Measurements from ENCODE around the gene FSD1.

FSD1 gene

DNA sequence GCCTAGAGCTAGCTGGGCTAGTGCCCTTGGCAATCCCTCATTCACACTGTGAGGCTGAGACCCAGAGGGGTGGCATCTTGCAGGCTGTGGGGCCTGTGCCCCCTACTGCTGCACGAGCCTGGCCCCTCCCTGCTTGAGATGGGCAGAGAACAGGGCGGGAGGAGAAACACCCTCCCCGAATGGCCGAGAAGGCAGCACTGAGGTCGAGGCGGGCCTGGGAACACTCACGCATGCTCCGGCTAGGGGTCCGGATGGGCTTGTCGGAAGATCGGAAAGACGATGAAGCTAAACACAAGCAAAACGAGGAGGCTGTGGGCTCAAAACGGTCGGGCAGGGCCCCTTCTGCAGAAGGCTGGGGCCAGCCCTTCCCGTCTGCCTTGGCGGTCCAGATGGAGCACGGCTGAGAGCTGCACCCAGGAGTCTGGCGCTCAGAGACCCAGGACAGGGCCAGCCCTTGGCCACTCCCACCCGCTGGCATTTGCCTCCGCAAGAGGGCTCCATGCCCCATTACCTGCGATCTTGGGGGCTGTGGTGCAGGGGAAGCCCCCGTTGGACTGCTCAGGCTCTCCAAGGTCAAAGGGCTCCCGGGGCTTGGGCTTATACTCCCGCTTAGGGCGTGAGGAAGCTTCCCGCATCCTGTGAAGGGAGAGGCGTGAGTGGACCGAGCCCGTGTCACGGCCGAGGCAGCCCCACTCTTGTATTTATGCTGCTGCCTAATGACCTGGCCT is 57.9 kb downstream of the FSD1 start:
- DNase-seq (ENCODE audit: low read depth in 2 of 2, low spot score in 1 of 2), result no peak

DNA sequence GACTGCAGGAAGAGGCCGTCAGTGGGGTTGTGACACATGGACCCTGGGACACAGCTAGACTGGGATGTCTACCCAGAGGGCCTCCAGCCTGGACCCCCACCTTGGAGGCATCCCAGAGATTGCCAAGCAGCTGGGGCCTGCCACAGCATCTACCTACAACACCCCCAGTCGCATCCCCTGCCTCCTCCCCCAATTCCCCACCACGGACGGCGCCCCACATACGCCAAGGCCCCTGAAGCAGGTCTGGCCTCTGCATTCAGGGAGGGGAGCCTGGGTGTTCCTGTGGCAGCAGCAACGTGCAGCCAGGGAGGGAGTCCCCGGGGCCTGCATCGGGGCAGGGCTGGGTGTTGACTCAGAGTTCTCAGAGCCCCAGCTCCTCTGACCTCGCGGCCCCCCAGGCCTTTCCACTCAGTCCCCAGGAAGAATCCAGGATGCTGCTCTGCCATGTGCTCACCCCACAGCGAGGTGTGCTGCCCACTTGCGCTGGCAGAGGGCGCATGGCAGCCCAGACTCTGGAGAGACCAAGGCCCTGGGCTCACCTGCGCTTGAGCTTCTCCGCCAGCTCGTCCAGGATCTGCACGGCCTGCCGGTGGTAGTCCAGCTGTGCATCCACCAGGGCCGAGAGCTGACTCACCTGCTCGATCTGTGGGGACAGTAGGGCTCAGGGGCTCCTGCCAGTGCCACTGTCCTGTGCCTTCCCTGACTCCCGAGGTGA is 58.6 kb downstream of the FSD1 start:
- DNase-seq (ENCODE audit: low read depth in 2 of 2, low spot score in 1 of 2), result no peak

DNA sequence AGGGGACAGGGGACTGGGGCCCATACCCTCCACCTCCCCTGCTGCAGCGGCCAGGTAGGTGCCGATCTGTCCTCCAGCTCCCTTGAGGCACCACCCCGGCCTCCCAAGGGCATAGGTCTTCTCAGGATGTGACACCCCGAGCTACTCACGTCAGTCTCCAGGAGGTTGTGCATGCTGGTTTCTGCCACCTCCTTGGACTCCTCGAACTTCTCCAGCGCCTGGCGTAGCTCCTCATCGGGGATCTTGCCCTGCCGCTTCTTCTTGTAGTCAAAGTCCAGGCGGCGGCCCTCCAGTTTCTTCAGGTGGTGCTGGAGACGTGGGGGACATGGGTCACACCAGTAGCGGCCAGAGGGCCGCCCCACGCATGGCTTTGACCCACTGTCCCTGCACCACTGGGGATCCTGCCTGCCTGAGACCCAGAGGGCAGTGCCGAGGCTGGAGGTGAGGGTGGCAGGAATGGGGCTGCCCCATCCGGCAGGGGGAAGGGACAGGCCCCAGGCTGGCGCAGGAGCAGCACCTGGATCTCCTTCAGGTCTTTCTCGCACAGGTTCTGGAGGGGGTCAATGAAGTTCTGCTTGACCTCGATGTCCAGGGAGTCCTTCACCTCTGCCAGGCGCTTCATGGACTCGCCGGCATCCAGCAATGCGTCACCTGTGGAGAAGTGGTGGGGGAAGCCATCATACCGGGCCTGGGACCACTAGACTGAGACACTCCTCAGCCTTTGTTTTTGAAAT is 59.3 kb downstream of the FSD1 start:
- no peak for DNase-seq (ENCODE audit: low read depth in 2 of 2, low spot score in 1 of 2)

GRCh38 chr19:4365341-4365740 is 60.9 kb downstream of the FSD1 start:
- no peak for DNase-seq (ENCODE audit: low read depth in 2 of 2, low spot score in 1 of 2)

DNA sequence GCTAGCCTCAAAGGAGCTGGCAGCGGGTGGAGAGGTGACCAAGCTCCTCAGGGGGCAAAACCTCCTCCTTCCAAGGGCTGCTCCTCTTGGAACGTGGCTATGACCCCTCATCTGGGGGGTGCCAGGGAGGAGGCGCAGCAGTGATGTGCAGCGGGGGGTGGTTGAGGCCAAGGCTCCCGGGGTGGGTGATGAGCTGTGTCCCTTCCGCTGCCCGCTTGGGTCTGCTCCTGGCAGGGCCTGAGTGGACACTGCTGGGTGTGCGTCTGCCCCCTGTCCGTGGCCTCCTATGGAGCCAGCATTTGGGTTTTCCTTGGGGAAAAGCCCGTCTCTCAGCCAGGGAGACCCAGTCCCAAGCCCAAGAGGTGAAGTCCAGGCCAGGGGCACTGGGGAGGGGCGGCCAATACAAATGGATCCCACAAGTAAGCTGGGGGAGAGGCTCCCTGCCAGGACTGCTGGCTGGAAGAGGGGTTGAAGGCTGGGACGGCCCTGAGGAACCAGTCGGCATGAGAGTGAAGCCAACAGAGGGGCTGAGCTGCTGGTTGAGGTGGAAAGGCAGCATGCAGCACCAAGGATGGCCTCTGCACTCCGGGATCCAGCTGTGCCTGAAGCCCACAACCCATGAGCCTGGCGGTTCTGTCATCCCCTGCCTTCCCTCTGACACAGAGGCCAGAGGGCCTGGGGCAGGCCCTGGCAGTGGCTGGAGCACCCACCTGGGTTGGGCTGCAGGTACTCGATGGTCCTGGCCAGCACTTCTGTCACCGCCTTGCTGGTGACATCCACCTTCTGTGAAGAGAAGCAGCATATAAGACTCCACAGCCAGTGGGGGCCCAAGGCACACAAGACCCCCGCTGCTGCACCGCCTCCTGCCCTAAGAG is 61.6 kb downstream of the FSD1 start:
- no peak for DNase-seq (ENCODE audit: low read depth in 2 of 2, low spot score in 1 of 2)

DNA sequence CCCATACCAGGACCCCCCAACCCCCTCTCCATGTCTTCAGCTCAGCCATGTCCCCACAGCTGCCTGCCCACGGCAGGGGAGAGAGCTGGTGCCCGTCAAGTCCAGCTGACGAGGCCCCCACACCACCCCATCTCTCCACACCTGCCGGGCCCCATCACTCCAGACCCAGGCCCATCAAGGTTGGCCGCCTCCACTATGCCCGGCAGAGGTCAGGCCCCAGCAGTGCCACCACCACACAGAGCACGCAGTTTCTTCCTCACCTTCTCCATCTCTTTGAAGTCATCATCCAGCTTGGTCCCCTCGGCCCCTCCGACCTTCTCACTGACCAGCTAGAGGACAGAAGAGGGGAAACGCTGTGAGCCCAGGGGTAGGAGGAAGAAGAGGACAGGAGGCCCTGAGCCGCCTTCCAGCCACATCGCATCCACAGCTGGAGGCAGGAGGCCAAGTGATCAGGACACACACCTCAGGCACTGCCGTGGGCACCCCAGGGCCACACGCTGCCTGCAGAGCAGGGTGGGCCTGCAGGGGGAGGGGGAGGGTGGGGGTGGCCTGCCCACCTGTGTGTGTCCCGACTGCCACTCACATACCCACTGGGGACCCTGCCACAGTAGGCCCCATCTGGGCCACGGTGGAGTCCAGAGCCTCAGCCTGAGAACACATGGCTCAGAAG is 62.4 kb downstream of the FSD1 start:
- DNase-seq (ENCODE audit: low read depth in 2 of 2, low spot score in 1 of 2), result no peak

DNA sequence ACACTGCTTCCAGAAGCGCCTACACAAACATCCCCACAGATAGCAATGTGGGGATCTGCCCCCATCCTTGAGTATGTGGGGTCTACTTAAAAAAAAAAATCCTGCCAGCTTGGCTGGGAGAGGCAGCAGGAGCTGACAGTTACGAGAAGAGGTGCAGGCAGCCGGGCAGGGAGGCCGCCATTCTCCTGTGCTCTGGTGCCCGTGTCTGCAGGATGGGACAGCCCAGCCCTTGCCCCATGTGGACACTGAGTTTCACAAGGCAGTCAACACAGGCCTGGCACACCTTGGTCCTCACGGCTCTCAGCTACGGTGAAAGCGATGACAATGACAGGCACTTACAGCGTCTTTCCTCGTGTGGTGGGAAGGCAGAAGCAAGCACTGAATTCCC is 62.9 kb downstream of the FSD1 start:
- DNase-seq (ENCODE audit: low read depth in 2 of 2, low spot score in 1 of 2), result no peak

DNA sequence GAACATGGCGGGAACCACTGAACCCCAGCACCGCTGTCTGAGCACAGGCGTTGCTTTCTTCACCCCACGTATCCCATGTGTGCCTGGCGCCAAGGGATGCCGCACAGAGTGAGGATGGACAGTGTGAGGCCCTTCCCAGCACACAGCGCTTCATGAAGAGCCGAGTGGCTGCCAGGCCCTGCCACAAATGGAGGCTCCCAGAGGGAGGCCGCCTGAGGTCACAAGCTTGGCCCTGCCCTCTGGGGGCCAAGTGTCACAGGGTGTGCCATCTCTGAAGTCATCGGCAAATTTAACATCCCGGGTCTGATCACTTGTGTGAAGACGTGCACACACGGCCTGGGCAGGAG is 63.4 kb downstream of the FSD1 start:
- no peak for DNase-seq (ENCODE audit: low read depth in 2 of 2, low spot score in 1 of 2)

- DNase-seq (ENCODE audit: low read depth in 2 of 2, low spot score in 1 of 2), result no peak
Measured at GRCh38 chr19:4368128-4368820, 63.9 kb downstream of the FSD1 start.

GRCh38 chr19:4369109-4369887 is 64.9 kb downstream of the FSD1 start:
- DNase-seq (ENCODE audit: low read depth in 2 of 2, low spot score in 1 of 2), result peak in 1 of 2 donors; percentile 38

GRCh38 chr19:4369888-4370260 is 65.5 kb downstream of the FSD1 start:
- peak; percentile 34 to 57 for DNase-seq (ENCODE audit: low read depth in 2 of 2, low spot score in 1 of 2)

DNA sequence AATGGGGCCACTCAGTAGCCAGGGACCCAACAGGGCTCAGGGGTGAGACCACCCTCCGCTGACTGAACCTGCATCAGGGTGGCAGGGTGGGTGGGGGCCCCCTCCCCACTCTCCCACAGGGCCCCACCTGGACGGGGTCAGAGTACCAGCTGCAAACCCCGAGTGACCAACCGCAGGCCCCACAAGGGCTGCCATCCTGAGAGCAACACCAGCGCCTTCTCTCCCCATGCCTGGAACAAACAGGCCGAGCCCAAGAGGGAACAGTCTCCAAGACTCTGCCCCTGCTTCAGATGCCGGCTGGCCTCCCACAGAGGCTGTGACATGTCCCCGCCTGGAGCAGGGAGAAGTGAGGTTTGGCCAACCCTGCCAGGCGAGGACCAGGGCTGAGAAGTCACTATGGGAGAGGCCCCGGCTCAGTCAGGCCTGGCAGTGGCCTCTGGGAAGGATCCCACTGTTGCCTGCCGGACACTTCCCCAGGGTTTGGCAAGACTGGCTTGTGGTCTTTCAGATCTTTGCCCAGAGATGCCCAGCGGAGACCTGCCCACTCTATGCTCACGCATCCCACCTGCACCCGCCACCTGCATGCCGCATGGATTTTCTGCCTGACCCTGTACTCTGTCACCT is 66.1 kb downstream of the FSD1 start:
- no peak for DNase-seq (ENCODE audit: low read depth in 2 of 2, low spot score in 1 of 2)

GRCh38 chr19:4371247-4372164 is 67.1 kb downstream of the FSD1 start:
- DNase-seq (ENCODE audit: low read depth in 2 of 2, low spot score in 1 of 2), result no peak

GRCh38 chr19:4372165-4373012 is 68.0 kb downstream of the FSD1 start:
- DNase-seq (ENCODE audit: low read depth in 2 of 2, low spot score in 1 of 2), result no peak

- DNase-seq (ENCODE audit: low read depth in 2 of 2, low spot score in 1 of 2), result no peak
Measured at GRCh38 chr19:4373013-4373367, 68.6 kb downstream of the FSD1 start.
